GM12878 (cell line): ENCODE measurements around the gene MFSD1. TPM values are rescaled to one million over a fixed set of nuclear protein-coding genes. Genes with fewer than 3 reads are reported as not detected.
A peak's percentile ranks its signal among the peaks of the same experiment; 100 is the strongest.

ENCODE experiments used
- ATF3 ChIP-seq: IDR thresholded peaks from 2 replicates; pipeline ENCODE4 v1.6.1; 2011; ENCODE audit warnings: low read depth, mild to moderate bottlenecking, low read length, moderate library complexity, borderline replicate concordance; ENCODE audit errors: extremely low read depth
- BCL11A ChIP-seq: IDR thresholded peaks from 2 replicates; pipeline ENCODE4 v1.6.1; 2011; ENCODE audit warnings: low read depth, low read length
- CEBPZ ChIP-seq: fragments of 150-350 bp; IDR thresholded peaks from 2 replicates; pipeline ENCODE4 v1.6.1; 2016; ENCODE audit warnings: low read depth, low read length
- CREM ChIP-seq: IDR thresholded peaks from 2 replicates; pipeline ENCODE4 v1.6.1; 2014; ENCODE audit warnings: antibody characterized with exemption, low read depth
- ESRRA ChIP-seq: IDR thresholded peaks from 2 replicates; pipeline ENCODE4 v1.6.1; 2012; ENCODE audit warnings: mild to moderate bottlenecking, low read length, improper control_type of control experiment
- IRF3 ChIP-seq: fragments of 450-650 bp; IDR thresholded peaks from 2 replicates; pipeline ENCODE4 v1.6.1; 2014; ENCODE audit warnings: mild to moderate bottlenecking
- NFXL1 ChIP-seq: fragments of 450-650 bp; IDR thresholded peaks from 2 replicates; pipeline ENCODE4 v1.6.1; 2017; ENCODE audit warnings: antibody characterized with exemption, mild to moderate bottlenecking, borderline replicate concordance
- NFYB ChIP-seq: IDR thresholded peaks from 2 replicates; pipeline ENCODE4 v1.6.1; 2011; ENCODE audit warnings: low read depth, mild to moderate bottlenecking, low read length, improper control_type of control experiment, moderate library complexity; ENCODE audit not compliant: insufficient read depth
- PBX3 ChIP-seq: IDR thresholded peaks from 2 replicates; pipeline ENCODE4 v1.6.1; 2011; ENCODE audit warnings: mild to moderate bottlenecking, low read depth, low read length, moderate library complexity; ENCODE audit not compliant: insufficient replicate concordance
- PML ChIP-seq: IDR thresholded peaks from 2 replicates; pipeline ENCODE4 v1.6.1; 2012; ENCODE audit warnings: low read length, inconsistent platforms
- RUNX3 ChIP-seq: IDR thresholded peaks from 2 replicates; pipeline ENCODE4 v1.6.1; 2012; ENCODE audit warnings: low read length, inconsistent platforms
- SKIL ChIP-seq: fragments of 450-650 bp; IDR thresholded peaks from 2 replicates; pipeline ENCODE4 v1.6.1; 2017; ENCODE audit warnings: mild to moderate bottlenecking, low read depth, inconsistent platforms; ENCODE audit not compliant: poor library complexity, severe bottlenecking
- SP1 ChIP-seq: IDR thresholded peaks from one replicate; pipeline ENCODE4 v1.6.1; 2011; ENCODE audit warnings: low read depth, low read length
- SPI1 ChIP-seq: IDR thresholded peaks from 2 replicates; pipeline ENCODE4 v1.6.1; 2011; ENCODE audit warnings: low read depth, mild to moderate bottlenecking, low read length, moderate library complexity, borderline replicate concordance; ENCODE audit not compliant: insufficient read depth
- TCF7 ChIP-seq: IDR thresholded peaks from 2 replicates; pipeline ENCODE4 v1.6.1; 2014; ENCODE audit warnings: antibody characterized with exemption, borderline replicate concordance
- ZBTB11 ChIP-seq: fragments of 450-650 bp; formaldehyde crosslinking; IDR thresholded peaks from 2 replicates; pipeline ENCODE4 v1.5.0; 2022; ENCODE audit warnings: mild to moderate bottlenecking, missing genetic modification characterization
- ZNF217 ChIP-seq: fragments of 450-650 bp; IDR thresholded peaks from 2 replicates; pipeline ENCODE4 v1.6.1; 2017; ENCODE audit warnings: antibody characterized with exemption, mild to moderate bottlenecking
- ZNF622 ChIP-seq: fragments of 450-650 bp; IDR thresholded peaks from 2 replicates; pipeline ENCODE4 v1.6.1; 2017; ENCODE audit warnings: mild to moderate bottlenecking, inconsistent platforms
- polyA plus RNA-seq, 11 experiments: library from polyadenylated mRNA; depleted of rRNA in 4 of 11; unstranded in 6 of 11; stranded (reverse) in 5 of 11; fragments of >200 nt; fragmentation: Nextera tagmentation in 4 of 11; fragmentation: Illumina TruSeq in 1 of 11; extraction: Ambion mirVana in 4 of 11; extraction: Trizol in 1 of 11; gene quantifications; 1 replicate in 1 of 11; 2 replicates in 10 of 11; pipeline versions ENCODE4 v1.2.1 to v1.2.3, GENCODE V29; 2011 to 2016; ENCODE audit warnings: inconsistent platforms in 2 of 11, missing spikeins in 2 of 11, low read depth in 1 of 11
- total RNA-seq, 4 experiments: library from RNA; depleted of rRNA in 3 of 4; stranded (reverse); fragments of >200 nt in 3 of 4; fragmentation: Illumina TruSeq in 1 of 4; extraction: Trizol in 1 of 4; gene quantifications; 2 replicates each; pipeline versions ENCODE4 v1.2.1 to v1.2.3, GENCODE V29; 2013 to 2021

The MFSD1 gene
- total and polyA plus RNA-seq, 10 of the 15 experiments (the other 5 are each of a cell fraction or from before 2014, with no cell fraction given): 7.3 to 41.7 (median 28.6) TPM

GRCh38 chr3:158801696-158802408 is at the start of gene MFSD1 (continued):
- TF ChIP-seq SKIL (no peak), ZNF217 (no peak), PML (0 out of 2 replicates have a peak, but pooled peaks have one; percentile 40), ESRRA (no peak), CREM (peak; percentile 70; the same call in 1 of the 2 replicates), ATF3 (peak; percentile 99), PBX3 (no peak), IRF3 (no peak), NFXL1 (no peak), ZBTB11 (CRISPR knock-in tag) (peak; percentile 55), BCL11A (no peak), SPI1 (0 out of 2 replicates have a peak, but pooled peaks have one; percentile 16), SP1 (peak; percentile 30), ZNF622 (no peak), TCF7 (no peak), NFYB (no peak), RUNX3 (no peak; the same call in 1 of the 2 replicates), CEBPZ (no peak)
